ENCODE measurements around the gene MCF2L2. TPM values are rescaled to one million over a fixed set of nuclear protein-coding genes. Genes with fewer than 3 reads are reported as not detected.

The MCF2L2 gene
- total and polyA plus RNA-seq, 2 donors (not counting 3 experiments of a cell fraction or from before 2014, with no cell fraction given) = 0.15 to 1.1 TPM

GRCh38 chr3:183255348-183255730 is 173.1 kb downstream of the MCF2L2 start:
- Histone ChIP-seq H3K4me2 (ENCODE audit: insufficient read depth, low read length) (peak overlapping the region; percentile 74), H2AFZ (ENCODE audit: low read depth, low read length) (no peak overlapping the region), H3K9ac (replicated peaks; ENCODE audit: extremely low read depth, insufficient read depth, low read length) (no peak overlapping the region), H3K4me3 (replicated peaks in 1 of 3; ENCODE audit: insufficient read depth in 1 of 3, low read depth in 1 of 3, low read length in 3 of 3) (peak overlapping the region in 1 of 3 experiments; percentile 49), H3K27me3 (ENCODE audit: control insufficient read depth in 2 of 2, insufficient read depth in 2 of 2, low read length in 2 of 2) (no peaks in the 10 kb centered on the region), H3K79me2 (ENCODE audit: control insufficient read depth, insufficient read depth, low read length) (peaks cover 39% of the 10 kb centered on the region), H3K9me3 (replicated peaks; ENCODE audit: control insufficient read depth, insufficient read depth, low read length) (no peaks in the 10 kb centered on the region), H4K20me1 (replicated peaks; ENCODE audit: control insufficient read depth, extremely low read depth, insufficient read depth, low read length) (no peaks in the 10 kb centered on the region), H3K9me1 (replicated peaks; ENCODE audit: control insufficient read depth, extremely low read depth, insufficient read depth, low read length) (no peaks in the 10 kb centered on the region), H3K36me3 (ENCODE audit: control insufficient read depth in 2 of 2, extremely low read depth in 1 of 2, insufficient read depth in 2 of 2, low read length in 2 of 2) (no peaks in the 10 kb centered on the region), H3K4me1 (ENCODE audit: control insufficient read depth, extremely low read depth, insufficient read depth, low read length) (peaks cover 13% of the 10 kb centered on the region), H3K27ac (ENCODE audit: insufficient read depth, low read depth, low read length) (no peak overlapping the region)
- ChIA-PET POLR2A (no interaction called here), CTCF (interaction anchor here (1.0 to 5.4 kb wide), 4 partner anchors 10 to 127 kb away, joined by 3 to 41 read pairs (median 6); no protein-coding TSS in a partner anchor)
- peak; percentile 42 for DNase-seq (ENCODE audit: low read depth, low spot score)
- FAIRE-seq = peak; percentile 85
- dilution Hi-C loops (cut with MboI; ENCODE audit: extremely low pct_ligation_motif_present, low sequenced_read_pairs) (no loop called here), intact Hi-C loops (cut with micrococcal nuclease) (loop anchor here (1.0 to 2.0 kb wide), 3 partner anchors 20 to 133 kb away; no protein-coding TSS in a partner anchor)
- TSS peak; percentile 38 for BruUV-seq (replicated peaks)
- TF ChIP-seq FOS (IDR thresholded peaks at IDR 0.05; ENCODE audit: borderline replicate concordance, insufficient read depth, low read length) (peak; percentile 34), GATA2 (IDR thresholded peaks at IDR 0.05; ENCODE audit: insufficient read depth, insufficient read length, low read depth, low read length) (no peak), POLR2AphosphoS5 (IDR thresholded peaks at IDR 0.05; ENCODE audit: insufficient read depth, low read depth, low read length) (peak; percentile 46), POLR2A (IDR thresholded peaks at IDR 0.05; ENCODE audit: low read depth, low read length) (no peak)

DNA sequence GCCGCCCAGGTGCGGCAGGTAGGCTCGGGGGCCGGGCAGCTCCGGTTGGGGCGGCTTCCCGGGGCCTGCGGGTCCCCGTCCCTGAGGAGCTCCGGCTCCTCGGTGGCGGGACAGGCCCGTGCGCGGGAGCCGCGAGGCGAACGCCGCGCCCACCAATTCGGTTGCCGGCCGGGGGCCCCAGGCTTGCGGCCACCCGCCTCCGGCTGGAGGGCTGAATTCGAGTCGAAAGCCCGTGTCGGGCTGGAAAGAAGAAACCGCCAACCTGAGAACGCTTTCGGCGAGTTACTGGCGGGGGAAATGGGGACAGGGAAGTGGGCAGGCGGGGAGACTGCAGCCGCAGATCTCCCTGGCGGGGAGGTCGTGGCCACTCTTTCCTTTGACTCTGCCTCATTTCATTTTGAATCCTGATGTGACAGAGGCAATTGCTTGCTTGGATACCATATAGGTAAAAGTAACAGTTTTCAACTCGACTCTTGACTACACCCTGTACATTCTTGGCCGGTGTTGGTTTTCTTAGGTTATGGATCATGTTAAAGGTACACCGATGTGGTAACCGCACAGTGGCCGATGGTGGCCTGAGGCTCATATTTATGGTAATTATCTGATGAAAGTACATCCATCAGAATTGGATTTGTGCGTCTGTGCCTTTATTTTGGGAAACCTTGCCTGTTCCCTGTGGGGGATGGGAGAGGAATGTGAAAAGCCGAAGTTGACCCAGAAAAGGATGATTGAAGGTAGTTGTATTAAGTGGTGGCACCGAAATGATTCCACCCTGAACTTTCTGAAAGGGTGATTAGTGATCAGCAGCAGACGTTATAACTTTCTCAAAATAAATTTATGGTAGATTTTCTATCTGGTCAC is 173.7 kb downstream of the MCF2L2 start:
- BruUV-seq (replicated peaks) = TSS peak; percentile 22
- DNase-seq (ENCODE audit: low read depth, low spot score) = peak; percentile 32
- ChIA-PET POLR2A (no interaction called here), CTCF (interaction anchor here (0.6 to 5.4 kb wide), 6 partner anchors 29 to 128 kb away, joined by 3 to 41 read pairs (median 12); no protein-coding TSS in a partner anchor)
- Histone ChIP-seq H3K27me3 (ENCODE audit: control insufficient read depth in 2 of 2, insufficient read depth in 2 of 2, low read length in 2 of 2) (no peaks in the 10 kb centered on the region), H3K9me3 (replicated peaks; ENCODE audit: control insufficient read depth, insufficient read depth, low read length) (no peaks in the 10 kb centered on the region), H3K4me2 (ENCODE audit: insufficient read depth, low read length) (peak overlapping the region; percentile 74), H2AFZ (ENCODE audit: low read depth, low read length) (peak overlapping the region; percentile 92), H3K9me1 (replicated peaks; ENCODE audit: control insufficient read depth, extremely low read depth, insufficient read depth, low read length) (no peaks in the 10 kb centered on the region), H3K4me1 (ENCODE audit: control insufficient read depth, extremely low read depth, insufficient read depth, low read length) (peaks cover 13% of the 10 kb centered on the region), H3K4me3 (replicated peaks in 1 of 3; ENCODE audit: insufficient read depth in 1 of 3, low read depth in 1 of 3, low read length in 3 of 3) (peak overlapping the region; percentile 40 to 62 (median 49)), H3K36me3 (ENCODE audit: control insufficient read depth in 2 of 2, extremely low read depth in 1 of 2, insufficient read depth in 2 of 2, low read length in 2 of 2) (no peaks in the 10 kb centered on the region), H3K79me2 (ENCODE audit: control insufficient read depth, insufficient read depth, low read length) (peaks cover 39% of the 10 kb centered on the region), H3K27ac (ENCODE audit: insufficient read depth, low read depth, low read length) (peak overlapping the region; percentile 54), H4K20me1 (replicated peaks; ENCODE audit: control insufficient read depth, extremely low read depth, insufficient read depth, low read length) (no peaks in the 10 kb centered on the region), H3K9ac (replicated peaks; ENCODE audit: extremely low read depth, insufficient read depth, low read length) (peak overlapping the region; percentile 81)
- no peak for TF ChIP-seq GATA2 (IDR thresholded peaks at IDR 0.05; ENCODE audit: insufficient read depth, insufficient read length, low read depth, low read length)
- no peak for TF ChIP-seq POLR2A (IDR thresholded peaks at IDR 0.05; ENCODE audit: low read depth, low read length)
- no peak for TF ChIP-seq CTCF (IDR thresholded peaks at IDR 0.05; ENCODE audit: extremely low read depth in 1 of 2, insufficient read depth in 1 of 2, low read depth in 1 of 2, low read length in 2 of 2)
- TF ChIP-seq POLR2AphosphoS5 (IDR thresholded peaks at IDR 0.05; ENCODE audit: insufficient read depth, low read depth, low read length) = no peak
- no peak for TF ChIP-seq FOS (IDR thresholded peaks at IDR 0.05; ENCODE audit: borderline replicate concordance, insufficient read depth, low read length)
- TF ChIP-seq MYC (IDR thresholded peaks at IDR 0.05; ENCODE audit: low read depth, low read length) = no peak
- TF ChIP-seq EZH2 (IDR thresholded peaks at IDR 0.05; ENCODE audit: borderline replicate concordance, low read depth, low read length, severe bottlenecking) = no peak
- no peak for TF ChIP-seq JUN (IDR thresholded peaks at IDR 0.05; ENCODE audit: borderline replicate concordance, insufficient read depth, insufficient read length, low read depth)
- TF ChIP-seq, protein P1, sequence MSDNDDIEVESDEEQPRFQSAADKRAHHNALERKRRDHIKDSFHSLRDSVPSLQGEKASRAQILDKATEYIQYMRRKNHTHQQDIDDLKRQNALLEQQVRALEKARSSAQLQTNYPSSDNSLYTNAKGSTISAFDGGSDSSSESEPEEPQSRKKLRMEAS (IDR thresholded peaks at IDR 0.05; ENCODE audit: insufficient read depth, insufficient read length) = no peak
- intact Hi-C loops (cut with micrococcal nuclease) = loop anchor here (1.0 to 2.0 kb wide), 3 partner anchors 21 to 132 kb away; no protein-coding TSS in a partner anchor
- FAIRE-seq = no peak
- dilution Hi-C loops (cut with MboI; ENCODE audit: extremely low pct_ligation_motif_present, low sequenced_read_pairs) = no loop called here
